ENCODE results near the gene LRP5. TPM values are rescaled to one million over a fixed set of nuclear protein-coding genes. Genes with fewer than 3 reads are reported as not detected.

The LRP5 gene
- total RNA-seq, 4 donors from 2014 or later = 27.3 to 60.1 (median 35.0) TPM

- WGBS = 3% methylated on average over 23 of the region's 23 CpGs
- Histone ChIP-seq H3K4me3 (peak overlapping the region; percentile 73), H3K4me1 (peaks cover 40% of the 10 kb centered on the region), H3K27ac (peak overlapping the region; percentile 90), H3K9me3 (no peaks in the 10 kb centered on the region), H3K36me3 (peaks cover 19% of the 10 kb centered on the region), H3K27me3 (no peaks in the 10 kb centered on the region)
- DNase-seq (ENCODE audit: low spot score in 2 of 2) = peak; percentile 78 to 88
- peak in 1 of 2 donors; percentile 41 for TF ChIP-seq CTCF (IDR thresholded peaks at IDR 0.05)
- no peak for TF ChIP-seq POLR2AphosphoS5 (IDR thresholded peaks at IDR 0.05)
These were observed 41.2 kb upstream of the LRP5 start for GRCh38 chr11:68271023-68271780.

- peak within 1 kb of the TSS; percentile 73 for H3K4me3 ChIP-seq
- H3K36me3 ChIP-seq = peaks cover 11% of the 10 kb centered on the region
- H3K9me3 ChIP-seq = no peaks in the 10 kb centered on the region
- no peaks in the 10 kb centered on the region for H3K27me3 ChIP-seq
- peaks cover 41% of the 10 kb centered on the region for H3K4me1 ChIP-seq
- peak within 1 kb of the TSS; percentile 90 for H3K27ac ChIP-seq
- TF ChIP-seq POLR2A (IDR thresholded peaks at IDR 0.05) = peak in 1 of 2 donors; percentile 73
- TF ChIP-seq EP300 (IDR thresholded peaks at IDR 0.05) = no peak
- peak in 2 of 3 donors; percentile 18 to 60 for TF ChIP-seq POLR2AphosphoS5 (IDR thresholded peaks at IDR 0.05)
- no peak for TF ChIP-seq CTCF (IDR thresholded peaks at IDR 0.05)
- DNase-seq (ENCODE audit: low spot score in 2 of 2) = peak; percentile 95
- WGBS = 1% methylated on average over 12 of the region's 71 CpGs
These were observed 40.4 kb upstream of the LRP5 start, which contains the start of gene C11orf24 for GRCh38 chr11:68271781-68272608. Gene C11orf24, minus strand, starts transcription at chr11:68271973. Its CDS starts 8,206 bp downstream, at chr11:68263767.

DNA sequence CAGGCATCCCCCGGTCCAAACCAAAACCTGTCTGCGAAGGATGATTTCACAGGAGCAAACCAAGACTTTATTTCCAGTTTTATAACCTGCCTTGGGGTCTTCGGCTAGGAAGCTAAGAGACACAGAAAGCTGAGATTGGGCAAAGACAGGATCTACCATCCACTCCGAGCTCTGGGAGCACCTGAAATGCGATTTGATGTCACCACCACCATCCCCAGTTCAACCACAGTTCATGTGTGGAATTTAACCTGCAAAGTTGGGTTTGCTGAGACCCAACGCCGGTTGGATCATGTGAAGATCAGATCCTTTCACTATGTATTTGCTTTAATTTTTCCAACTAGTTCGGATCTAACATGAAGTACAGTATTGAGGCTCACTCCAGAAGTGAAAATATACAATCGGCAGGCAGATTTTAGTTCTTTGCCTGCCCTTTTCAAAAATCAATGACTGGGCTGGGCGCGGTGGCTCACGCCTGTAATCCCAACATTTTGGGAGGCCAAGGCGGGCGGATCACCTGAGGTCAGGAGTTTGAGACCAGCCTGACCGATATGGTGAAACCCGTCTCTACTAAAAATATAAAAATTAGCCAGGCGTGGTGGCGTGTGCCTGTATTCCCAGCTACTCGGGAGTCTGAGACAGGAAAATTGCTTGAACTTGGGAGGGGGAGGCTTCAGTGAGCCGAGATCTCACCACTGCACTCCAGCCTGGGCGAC is 39.2 kb upstream of the LRP5 start:
- Histone ChIP-seq H3K36me3 (no peaks in the 10 kb centered on the region), H3K27ac (no peak overlapping the region), H3K9me3 (no peaks in the 10 kb centered on the region), H3K4me1 (peaks cover 41% of the 10 kb centered on the region), H3K27me3 (no peaks in the 10 kb centered on the region), H3K4me3 (peak overlapping the region; percentile 73)
- 93% methylated on average over 21 of the region's 21 CpGs for WGBS
- TF ChIP-seq CTCF (IDR thresholded peaks at IDR 0.05) = no peak
- no peak for TF ChIP-seq POLR2A (IDR thresholded peaks at IDR 0.05)
- no peak for TF ChIP-seq EP300 (IDR thresholded peaks at IDR 0.05)
- TF ChIP-seq POLR2AphosphoS5 (IDR thresholded peaks at IDR 0.05) = no peak
- no peak for DNase-seq (ENCODE audit: low spot score in 2 of 2)

DNA sequence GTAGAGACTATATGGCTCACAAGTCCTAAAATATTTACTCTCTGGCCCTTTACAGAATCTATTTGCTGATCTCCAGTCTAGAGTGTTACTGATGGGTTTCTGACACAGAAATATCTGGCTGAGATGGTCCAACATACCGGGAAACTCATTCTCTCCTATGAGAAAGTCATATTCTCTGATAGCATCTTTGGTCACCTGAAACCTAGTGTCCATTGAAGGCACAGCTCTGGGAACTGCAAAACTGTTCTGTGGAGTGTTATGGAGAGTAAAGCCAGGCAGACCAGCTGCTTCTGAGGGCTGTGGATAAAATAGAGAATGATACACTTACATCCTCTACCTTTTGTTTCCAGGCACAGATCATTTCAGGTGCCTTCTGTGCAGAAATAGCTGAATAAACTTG is 38.1 kb upstream of the LRP5 start:
- Histone ChIP-seq H3K9me3 (no peaks in the 10 kb centered on the region), H3K4me3 (no peak overlapping the region), H3K36me3 (no peaks in the 10 kb centered on the region), H3K27ac (no peak overlapping the region), H3K4me1 (peaks cover 36% of the 10 kb centered on the region), H3K27me3 (no peaks in the 10 kb centered on the region)
- no peak for DNase-seq (ENCODE audit: low spot score in 2 of 2)
- 92% methylated on average over 1 of the region's 1 CpG for WGBS
- TF ChIP-seq EP300 (IDR thresholded peaks at IDR 0.05) (no peak), CTCF (IDR thresholded peaks at IDR 0.05) (no peak), POLR2A (IDR thresholded peaks at IDR 0.05) (no peak), POLR2AphosphoS5 (IDR thresholded peaks at IDR 0.05) (no peak)

All from suprapubic skin (tissue), 4 donors.